ENCODE data around the gene GRAP2. TPM values are rescaled to one million over a fixed set of nuclear protein-coding genes. Genes with fewer than 3 reads are reported as not detected.
"Not testable (repeated sequence)": the region's sequence is repeated elsewhere in the genome, so short reads cannot be mapped to it uniquely, and the experiment has no call there.

The GRAP2 gene
- total RNA-seq, 1 donor from 2014 or later, result not detected

DNA sequence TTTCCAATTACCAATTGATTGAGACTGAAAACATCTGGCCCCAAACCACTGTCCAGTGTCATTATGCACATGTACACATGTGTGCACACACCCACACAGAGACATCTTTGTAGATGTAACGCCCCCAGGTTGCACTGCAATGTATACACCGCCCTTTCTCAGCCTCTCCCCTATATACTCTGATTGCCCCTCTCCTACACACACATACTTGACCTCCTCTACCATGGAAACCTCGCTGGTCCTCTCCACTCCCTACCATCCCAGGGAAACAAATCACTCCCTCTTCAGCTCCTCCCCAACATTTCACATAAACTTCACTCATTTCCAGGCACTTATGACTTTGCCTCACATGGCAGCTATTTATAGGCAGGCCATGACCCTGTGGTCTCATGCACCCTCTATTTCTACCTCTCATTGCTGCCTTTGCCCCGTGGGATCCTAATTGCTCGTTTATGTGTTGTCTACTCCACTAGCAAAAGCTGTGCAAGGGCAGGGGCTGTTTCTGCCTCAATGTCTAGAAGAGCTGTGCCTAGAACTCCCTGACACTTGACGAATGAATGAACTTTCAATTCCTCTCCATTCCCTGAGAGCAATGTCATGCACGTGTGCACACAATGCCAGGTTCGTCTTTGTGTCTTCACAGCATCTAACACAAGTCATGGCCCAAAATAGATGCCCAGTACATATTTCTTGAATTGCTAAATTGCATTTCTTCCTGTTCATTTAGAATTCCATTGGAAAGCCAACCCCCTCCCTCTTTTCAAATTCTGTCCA is 49.3 kb downstream of the GRAP2 start:
- intact Hi-C loops (cut with DNase I), result no loop called here
- Histone ChIP-seq H3K4me1 (no peaks in the 10 kb centered on the region), H3K4me3 (no peak overlapping the region), H3K36me3 (no peaks in the 10 kb centered on the region), H3K9me3 (no peaks in the 10 kb centered on the region), H3K27ac (no peak overlapping the region), H3K27me3 (no peaks in the 10 kb centered on the region)
- no peak for TF ChIP-seq CTCF (IDR thresholded peaks at IDR 0.05)
- DNase-seq (ENCODE audit: low spot score in 2 of 2), result no peak

GRCh38 chr22:39951603-39952293 is 50.9 kb downstream of the GRAP2 start:
- intact Hi-C loops (cut with DNase I); H3K36me3 ChIP-seq; H3K4me1 ChIP-seq; H3K4me3 ChIP-seq; H3K27me3 ChIP-seq; H3K27ac ChIP-seq; H3K9me3 ChIP-seq: not testable (repeated sequence)
- DNase-seq (ENCODE audit: low spot score in 2 of 2), result peak in 1 of 2 donors; percentile 30

- H3K27ac ChIP-seq, result no peak overlapping the region
- DNase-seq (ENCODE audit: low spot score in 2 of 2), result peak in 1 of 2 donors; percentile 25
- no peak for TF ChIP-seq CTCF (IDR thresholded peaks at IDR 0.05)
- H3K4me1 ChIP-seq, result no peaks in the 10 kb centered on the region
- H3K36me3 ChIP-seq, result no peaks in the 10 kb centered on the region
- H3K9me3 ChIP-seq, result no peaks in the 10 kb centered on the region
- intact Hi-C loops (cut with DNase I), result no loop called here
- H3K27me3 ChIP-seq, result no peaks in the 10 kb centered on the region
- no peak overlapping the region for H3K4me3 ChIP-seq
Observed at GRCh38 chr22:39952347-39952746, 51.5 kb downstream of the GRAP2 start.

GRCh38 chr22:39953101-39953500 is 52.2 kb downstream of the GRAP2 start:
- H3K4me1 ChIP-seq, result no peaks in the 10 kb centered on the region
- no peaks in the 10 kb centered on the region for H3K27me3 ChIP-seq
- no peaks in the 10 kb centered on the region for H3K36me3 ChIP-seq
- DNase-seq (ENCODE audit: low spot score in 2 of 2), result peak in 1 of 2 donors; percentile 3
- intact Hi-C loops (cut with DNase I), result no loop called here
- H3K27ac ChIP-seq, result no peak overlapping the region
- no peak for TF ChIP-seq CTCF (IDR thresholded peaks at IDR 0.05)
- H3K9me3 ChIP-seq, result no peaks in the 10 kb centered on the region
- no peak overlapping the region for H3K4me3 ChIP-seq

GRCh38 chr22:39954584-39955055 is 53.7 kb downstream of the GRAP2 start:
- H3K9me3 ChIP-seq, result no peaks in the 10 kb centered on the region
- H3K36me3 ChIP-seq, result no peaks in the 10 kb centered on the region
- no peak for DNase-seq (ENCODE audit: low spot score in 2 of 2)
- intact Hi-C loops (cut with DNase I), result no loop called here
- no peaks in the 10 kb centered on the region for H3K4me1 ChIP-seq
- no peaks in the 10 kb centered on the region for H3K27me3 ChIP-seq
- H3K27ac ChIP-seq, result no peak overlapping the region
- no peak for TF ChIP-seq CTCF (IDR thresholded peaks at IDR 0.05)
- no peak overlapping the region for H3K4me3 ChIP-seq

DNA sequence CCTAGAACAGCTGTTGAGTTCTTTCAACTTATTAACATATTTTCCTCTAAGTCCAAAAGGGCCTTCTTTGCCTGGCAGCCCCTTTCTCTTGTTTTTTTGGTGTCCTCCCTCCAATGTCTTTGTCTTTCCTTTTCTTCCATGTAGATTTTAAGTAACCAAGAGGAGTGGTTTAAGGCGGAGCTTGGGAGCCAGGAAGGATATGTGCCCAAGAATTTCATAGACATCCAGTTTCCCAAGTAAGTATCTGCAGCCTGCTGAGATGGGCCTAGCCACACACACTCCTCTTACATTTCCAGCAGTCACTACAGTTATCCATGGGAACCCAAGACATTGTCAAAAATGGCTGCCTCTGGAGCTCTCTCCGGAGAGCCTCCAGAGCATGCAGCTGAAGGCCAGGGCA is 54.8 kb downstream of the GRAP2 start:
- no peak for TF ChIP-seq CTCF (IDR thresholded peaks at IDR 0.05)
- H3K9me3 ChIP-seq, result no peaks in the 10 kb centered on the region
- no peaks in the 10 kb centered on the region for H3K4me1 ChIP-seq
- no peaks in the 10 kb centered on the region for H3K36me3 ChIP-seq
- intact Hi-C loops (cut with DNase I), result no loop called here
- DNase-seq (ENCODE audit: low spot score in 2 of 2), result no peak
- H3K27me3 ChIP-seq, result no peaks in the 10 kb centered on the region
- H3K4me3 ChIP-seq, result no peak overlapping the region
- no peak overlapping the region for H3K27ac ChIP-seq
